HCT116 (cell line): ENCODE results near the gene CIT.

Experiments used
- EZH2 ChIP-seq: fragments of 200-600 bp; sonication (generic); IDR thresholded peaks from 2 replicates; pipeline ENCODE4 v1.6.1; 2017; ENCODE audit warnings: antibody characterized with exemption, mixed run types
- POLR2A ChIP-seq: IDR thresholded peaks from 2 replicates; pipeline ENCODE4 v1.7.0; 2011; ENCODE audit warnings: borderline replicate concordance; ENCODE audit not compliant: insufficient read depth, insufficient read length; ENCODE audit errors: extremely low read depth
- YY1 ChIP-seq: IDR thresholded peaks from 2 replicates; pipeline ENCODE4 v1.6.1; 2011; ENCODE audit warnings: low read length, low read depth, moderate library complexity, mild to moderate bottlenecking; ENCODE audit not compliant: insufficient replicate concordance; ENCODE audit errors: extremely low read depth
- TF ChIP-seq, protein P1 (sequence below): IDR thresholded peaks from 2 replicates; pipeline ENCODE4 v1.6.1; 2012

DNA sequence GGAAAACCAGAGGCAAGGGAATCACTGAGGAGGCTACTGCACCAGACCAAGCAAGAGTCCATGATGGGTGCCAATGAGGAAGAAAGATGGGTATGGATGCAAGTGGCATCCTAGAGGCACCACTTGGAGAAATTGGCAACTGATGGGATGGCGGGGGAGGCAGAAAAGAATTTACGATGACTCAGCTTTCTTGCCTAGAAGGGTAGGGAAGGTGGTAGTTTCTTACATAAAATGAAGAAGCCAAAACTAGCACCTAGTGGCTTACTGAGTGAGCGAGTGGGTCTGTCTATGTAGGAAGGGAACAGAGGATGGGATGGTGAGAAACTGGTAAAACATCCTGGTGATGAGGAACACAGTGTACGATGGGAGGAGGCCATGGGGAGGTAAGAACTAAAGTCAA lies 80.8 kb downstream of the CIT start:
- no peak for TF ChIP-seq YY1
- no peak for TF ChIP-seq EZH2
- TF ChIP-seq, protein P1, sequence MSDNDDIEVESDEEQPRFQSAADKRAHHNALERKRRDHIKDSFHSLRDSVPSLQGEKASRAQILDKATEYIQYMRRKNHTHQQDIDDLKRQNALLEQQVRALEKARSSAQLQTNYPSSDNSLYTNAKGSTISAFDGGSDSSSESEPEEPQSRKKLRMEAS, result no peak
- no peak for TF ChIP-seq POLR2A
